Activated effector memory CD4-positive, alpha-beta T cell treated with Interleukin-2 at 50 U/mL for 16 hours (primary cell): Measurements from ENCODE around the gene SH3RF3.

ENCODE experiments used
- DNase-seq: peaks from one replicate; pipeline ENCODE4 v3.0.0-alpha.2; 2020

Gene SH3RF3

DNA sequence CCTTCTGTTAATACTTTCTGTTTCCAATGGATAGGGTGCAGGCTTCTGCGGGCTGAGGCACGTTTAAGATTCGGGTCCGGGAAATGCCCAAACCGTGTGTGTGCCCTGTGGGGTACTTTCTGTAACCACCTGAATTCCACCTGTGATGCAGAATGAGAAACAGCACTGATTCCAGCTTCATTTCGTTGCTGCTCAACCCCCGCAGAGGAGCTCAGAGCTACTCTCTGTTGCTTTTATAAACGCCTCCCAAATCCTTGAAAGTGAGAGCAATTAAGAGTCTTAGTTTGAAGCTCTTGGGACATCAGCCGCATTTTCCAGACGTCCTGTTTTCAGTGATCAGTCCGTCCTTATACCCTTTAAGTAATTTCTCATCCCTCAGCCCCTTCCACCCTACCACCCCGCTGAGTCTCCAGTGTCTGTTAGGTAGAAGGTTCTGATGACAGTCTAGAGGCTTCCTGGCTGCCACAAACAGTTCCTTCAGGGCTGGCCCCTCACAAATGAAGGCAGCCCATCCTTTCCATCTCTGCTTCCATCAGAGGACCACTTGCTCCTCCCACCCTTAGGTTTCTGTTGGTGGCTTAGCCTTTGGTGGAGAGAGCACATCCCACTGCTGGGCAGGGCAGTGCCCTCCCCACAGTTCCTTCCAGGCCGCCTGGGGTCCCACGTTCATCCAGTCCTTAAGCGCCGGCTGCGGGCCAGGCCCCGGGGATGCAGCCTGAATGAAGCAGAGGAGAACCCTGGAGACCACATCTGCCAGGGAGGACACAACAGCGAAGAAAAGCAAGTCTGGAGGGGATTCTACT is 254.7 kb downstream of the SH3RF3 start:
- DNase-seq: no peak

- DNase-seq: no peak
Observed at GRCh38 chr2:109384308-109385271, 255.6 kb downstream of the SH3RF3 start.

GRCh38 chr2:109385506-109385905 is 256.5 kb downstream of the SH3RF3 start:
- DNase-seq: no peak

GRCh38 chr2:109386004-109386695 is 257.1 kb downstream of the SH3RF3 start:
- no peak for DNase-seq

DNA sequence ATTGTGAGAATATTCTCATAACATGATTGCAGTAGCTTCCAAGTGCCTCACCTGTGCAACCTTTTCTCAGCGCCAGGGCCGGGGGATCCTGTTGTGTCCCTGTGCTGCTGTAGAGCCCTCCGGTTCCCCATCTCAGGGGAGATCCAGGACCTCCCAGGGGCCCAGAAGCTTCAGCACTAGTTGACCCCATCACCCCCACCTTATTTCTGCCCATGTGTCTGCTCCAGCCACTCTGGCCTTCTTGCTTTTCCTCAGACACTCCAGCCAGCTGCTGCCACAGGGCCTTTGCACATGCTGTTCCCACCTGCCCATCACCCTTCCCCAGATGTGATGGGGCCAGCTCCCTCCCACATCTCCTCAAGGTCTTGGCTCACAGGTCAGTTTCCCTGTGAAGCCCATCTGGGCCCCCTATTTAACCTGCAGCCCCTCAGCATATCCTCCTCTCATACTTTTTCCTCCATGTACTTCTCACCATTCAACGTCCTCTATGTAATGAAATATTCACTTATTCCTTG is 258.3 kb downstream of the SH3RF3 start:
- DNase-seq: no peak

DNA sequence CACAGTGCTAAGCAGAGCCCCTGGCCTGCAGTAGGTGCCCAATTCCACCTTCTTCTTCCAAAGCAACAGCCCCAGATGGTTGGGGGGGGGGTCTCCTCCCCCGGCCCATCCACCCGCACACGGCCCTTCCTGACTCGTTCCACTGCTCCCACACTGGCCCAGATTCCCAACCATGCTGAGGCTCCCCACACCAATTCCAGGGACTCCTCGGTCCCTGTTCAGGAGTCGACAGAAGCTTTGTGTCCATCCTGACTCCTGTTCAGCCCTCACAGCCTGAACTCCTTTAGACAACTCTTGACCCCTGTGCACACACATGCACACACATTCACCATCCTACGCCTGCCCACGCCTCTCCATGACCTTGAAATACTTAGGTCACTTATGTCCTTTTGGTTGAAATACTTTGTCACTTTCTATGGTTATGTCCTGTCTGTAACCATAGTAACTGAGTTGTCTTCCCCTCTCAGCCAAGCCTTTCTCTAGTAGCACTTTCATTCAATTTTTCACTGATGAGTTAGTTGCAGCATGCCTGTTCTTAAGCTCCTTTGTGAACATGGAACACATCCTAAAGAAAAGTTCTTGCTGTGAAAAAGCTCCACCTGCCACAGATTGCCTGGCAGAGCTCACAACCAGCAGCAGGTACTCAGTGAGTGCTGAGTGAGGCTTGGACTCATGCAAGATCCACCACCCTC is 258.9 kb downstream of the SH3RF3 start:
- no peak for DNase-seq

DNA sequence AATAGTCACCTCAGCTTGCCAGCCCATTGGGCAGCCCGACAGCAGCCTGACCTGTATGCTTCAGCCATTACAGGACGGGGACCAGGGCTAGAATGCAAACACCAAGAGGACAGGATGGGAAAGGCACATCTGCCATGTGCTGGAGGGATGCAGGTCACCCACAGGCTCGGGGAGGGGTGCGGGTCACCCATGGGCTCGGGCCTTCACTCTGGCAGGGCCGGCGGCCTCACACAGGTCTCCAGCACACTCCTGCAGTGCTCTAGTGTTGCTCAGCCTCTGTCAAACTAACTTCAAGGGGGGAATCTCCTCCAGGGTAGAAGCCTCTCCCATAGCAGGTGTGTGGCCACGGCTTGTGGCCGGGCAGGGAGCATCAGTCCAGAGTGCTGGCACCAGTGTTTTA is 262.2 kb downstream of the SH3RF3 start:
- DNase-seq: no peak

DNA sequence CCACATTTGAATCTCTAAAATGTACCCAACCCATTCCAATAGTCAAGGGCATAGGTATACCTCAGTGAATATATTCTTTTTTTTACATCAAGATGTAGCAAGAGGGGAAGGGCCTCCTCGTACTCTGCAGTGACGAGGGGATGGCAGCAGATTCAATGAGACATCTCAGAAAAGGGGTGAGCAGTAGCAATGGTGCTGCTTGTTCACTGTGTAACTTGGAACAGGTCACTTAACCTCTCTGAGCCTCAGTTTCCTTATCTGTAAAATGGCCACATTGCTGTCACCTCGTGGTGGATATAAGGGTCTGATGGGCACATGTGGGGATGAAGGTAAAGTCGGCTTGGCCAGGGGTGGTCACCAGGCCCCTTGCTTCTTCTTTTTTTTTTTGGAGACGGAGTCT is 263.1 kb downstream of the SH3RF3 start:
- DNase-seq: no peak

- no peak for DNase-seq
Observed at GRCh38 chr2:109392816-109393661, 264.0 kb downstream of the SH3RF3 start.

GRCh38 chr2:109393662-109393972 is 264.6 kb downstream of the SH3RF3 start:
- no peak for DNase-seq

GRCh38 chr2:109395494-109396201 is 266.6 kb downstream of the SH3RF3 start:
- no peak for DNase-seq

GRCh38 chr2:109396202-109397180 is 267.5 kb downstream of the SH3RF3 start:
- no peak for DNase-seq

DNA sequence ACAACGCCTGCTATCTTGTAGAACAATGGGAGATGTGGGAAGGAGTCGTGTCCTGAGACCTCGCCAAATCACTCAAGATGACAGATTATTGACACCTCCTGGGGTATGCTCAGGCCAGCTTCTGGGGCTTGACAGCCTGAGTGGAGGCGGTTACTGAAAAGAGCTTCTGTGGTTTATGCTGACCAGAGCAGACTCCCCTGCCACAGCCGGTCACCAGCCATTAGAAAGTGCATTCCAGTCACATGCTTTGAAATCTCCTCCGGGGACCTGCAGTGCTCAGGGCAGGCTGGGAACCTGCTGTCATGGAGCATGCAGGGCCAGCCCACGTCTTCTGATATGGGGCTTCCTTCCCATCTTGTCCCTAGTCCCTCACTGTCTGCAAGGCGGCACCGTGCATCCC is 268.9 kb downstream of the SH3RF3 start:
- no peak for DNase-seq

DNA sequence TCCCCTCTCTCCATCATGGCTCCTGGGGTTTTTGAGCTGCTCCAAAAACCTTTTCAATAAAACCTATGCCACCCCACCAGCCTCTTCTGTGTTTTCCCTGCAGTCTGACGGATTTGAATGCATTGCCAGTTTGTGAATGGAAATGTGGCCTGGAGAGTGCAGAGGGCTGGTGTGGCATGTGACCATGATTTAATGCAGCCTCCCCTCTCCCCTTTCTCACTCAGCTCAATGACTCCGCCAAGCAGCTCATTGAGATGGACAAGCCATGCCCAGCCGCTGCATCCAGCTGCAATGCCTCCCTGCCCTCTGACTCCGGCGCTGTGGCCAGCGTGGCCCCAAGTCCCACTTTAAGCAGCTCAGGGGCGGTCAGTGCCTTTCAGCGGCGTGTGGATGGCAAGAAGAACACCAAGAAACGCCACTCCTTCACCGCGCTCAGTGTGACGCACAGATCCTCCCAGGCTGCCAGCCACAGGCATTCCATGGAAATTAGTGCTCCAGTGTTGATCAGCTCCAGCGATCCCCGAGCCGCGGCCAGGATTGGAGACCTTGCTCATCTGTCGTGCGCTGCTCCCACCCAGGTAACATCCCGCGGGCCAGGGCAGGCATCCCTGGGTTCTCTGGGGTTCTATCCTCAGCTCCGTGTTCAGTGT is 269.5 kb downstream of the SH3RF3 start:
- DNase-seq: no peak

DNA sequence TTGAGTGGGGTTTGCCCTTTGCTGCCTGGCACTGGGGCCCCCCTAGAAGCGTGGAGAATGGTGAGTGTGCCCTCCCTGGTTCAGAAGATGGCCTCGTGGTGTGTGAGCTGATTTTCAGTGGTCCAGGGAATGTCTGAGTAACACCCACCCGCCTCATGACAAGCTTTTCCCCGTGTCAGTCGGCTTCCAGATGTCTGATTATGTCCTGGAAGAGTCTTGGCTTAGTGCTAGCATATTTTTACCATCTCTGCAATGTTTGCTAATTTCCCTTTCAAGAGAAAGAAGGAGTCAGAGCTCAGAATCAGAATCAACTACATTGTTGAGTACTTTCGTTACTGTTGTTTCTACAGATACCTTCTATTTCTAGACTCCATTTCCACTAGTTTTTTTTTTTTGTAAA is 270.1 kb downstream of the SH3RF3 start:
- no peak for DNase-seq

- DNase-seq: no peak
Observed at GRCh38 chr2:109400102-109400501, 271.1 kb downstream of the SH3RF3 start.

- DNase-seq: no peak
Observed at GRCh38 chr2:109401370-109401769, 272.4 kb downstream of the SH3RF3 start.

DNA sequence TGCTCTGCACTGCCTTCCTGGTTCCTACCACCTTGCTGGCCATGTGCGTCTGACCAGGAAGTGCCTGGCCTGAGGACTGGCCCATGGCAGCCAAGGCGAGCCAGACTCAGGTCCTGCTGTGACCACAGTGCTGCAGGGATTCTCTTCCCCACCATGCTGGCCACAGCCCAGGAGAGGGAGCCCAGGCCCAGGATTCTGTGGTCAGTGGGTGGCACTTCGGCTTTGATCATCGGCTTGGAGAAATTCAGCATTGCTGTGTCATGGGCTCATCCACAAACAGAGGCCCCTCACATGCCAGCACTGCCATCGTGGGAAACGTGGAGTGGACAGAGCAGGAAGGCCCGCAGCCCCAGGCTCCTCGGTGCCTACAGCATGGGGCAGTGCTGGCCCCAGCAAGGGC is 273.2 kb downstream of the SH3RF3 start:
- DNase-seq: no peak
